ENCODE results near the gene FOSL2. TPM values are rescaled to one million over a fixed set of nuclear protein-coding genes. Genes with fewer than 3 reads are reported as not detected.

FOSL2 gene
- total and polyA plus RNA-seq, 8 donors: 10.0 to 39.1 (median 21.1) TPM

DNA sequence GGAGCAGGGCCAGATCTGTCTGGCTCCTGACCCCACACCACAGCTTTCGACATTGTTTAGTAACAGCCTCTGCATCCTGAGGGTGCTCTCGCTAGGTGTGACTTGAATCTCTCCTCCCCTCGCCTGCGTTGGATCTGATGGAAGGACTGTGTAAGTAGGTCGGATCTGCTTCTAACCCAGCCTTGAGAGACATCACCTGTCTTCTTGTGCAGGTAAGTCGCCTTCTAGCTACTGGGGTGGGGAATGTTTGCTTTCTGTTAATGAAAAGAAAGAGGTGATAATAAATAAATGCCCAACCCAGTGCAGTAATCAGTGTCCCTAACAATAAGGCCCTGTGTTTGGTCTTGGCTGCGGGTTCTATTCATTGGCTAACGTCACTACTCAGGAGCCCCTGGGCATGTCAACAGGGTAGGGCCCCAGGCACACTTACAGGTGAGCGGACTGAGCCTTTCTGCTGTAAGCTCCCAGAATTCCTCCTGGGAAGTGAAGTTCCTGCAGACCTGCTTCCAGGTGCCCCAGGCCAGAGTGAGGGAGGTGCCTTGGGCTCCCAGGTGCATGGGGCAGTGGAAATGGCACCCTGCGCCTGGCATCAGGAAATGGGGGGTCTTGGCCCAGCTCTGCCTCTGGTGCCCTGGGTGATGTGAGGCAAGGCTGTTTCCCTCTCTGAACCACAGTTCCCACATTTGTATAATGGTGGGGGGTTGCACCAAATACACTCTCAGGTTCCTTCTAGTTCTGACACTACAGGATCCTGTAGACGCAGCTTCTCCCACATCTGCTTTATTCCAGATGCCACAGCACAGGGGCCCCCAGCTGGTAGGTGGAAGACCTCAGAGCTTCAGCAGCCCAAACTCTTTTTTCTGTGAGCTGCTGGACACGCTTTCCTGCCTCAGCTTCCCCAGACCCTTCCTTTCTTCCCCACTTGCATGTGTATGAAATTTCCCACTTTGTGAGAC, 11.2 kb upstream of the FOSL2 start:
- intact Hi-C loops (cut with DNase I): no loop called here
- Histone ChIP-seq H3K36me3 (no peaks in the 10 kb centered on the region), H3K27me3 (no peaks in the 10 kb centered on the region), H3K4me3 (no peak overlapping the region), H3K9me3 (no peaks in the 10 kb centered on the region), H3K4me1 (peaks cover 0 to 3% (median 0%) of the 10 kb centered on the region in 3 donors), H3K27ac (peak overlapping the region in 2 of 4 donors; percentile 28 to 33)
- 74 to 75% methylated on average over 12 of the region's 12 CpGs for WGBS, 2 donors
- TF ChIP-seq, protein P1, sequence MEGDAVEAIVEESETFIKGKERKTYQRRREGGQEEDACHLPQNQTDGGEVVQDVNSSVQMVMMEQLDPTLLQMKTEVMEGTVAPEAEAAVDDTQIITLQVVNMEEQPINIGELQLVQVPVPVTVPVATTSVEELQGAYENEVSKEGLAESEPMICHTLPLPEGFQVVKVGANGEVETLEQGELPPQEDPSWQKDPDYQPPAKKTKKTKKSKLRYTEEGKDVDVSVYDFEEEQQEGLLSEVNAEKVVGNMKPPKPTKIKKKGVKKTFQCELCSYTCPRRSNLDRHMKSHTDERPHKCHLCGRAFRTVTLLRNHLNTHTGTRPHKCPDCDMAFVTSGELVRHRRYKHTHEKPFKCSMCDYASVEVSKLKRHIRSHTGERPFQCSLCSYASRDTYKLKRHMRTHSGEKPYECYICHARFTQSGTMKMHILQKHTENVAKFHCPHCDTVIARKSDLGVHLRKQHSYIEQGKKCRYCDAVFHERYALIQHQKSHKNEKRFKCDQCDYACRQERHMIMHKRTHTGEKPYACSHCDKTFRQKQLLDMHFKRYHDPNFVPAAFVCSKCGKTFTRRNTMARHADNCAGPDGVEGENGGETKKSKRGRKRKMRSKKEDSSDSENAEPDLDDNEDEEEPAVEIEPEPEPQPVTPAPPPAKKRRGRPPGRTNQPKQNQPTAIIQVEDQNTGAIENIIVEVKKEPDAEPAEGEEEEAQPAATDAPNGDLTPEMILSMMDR (IDR thresholded peaks at IDR 0.05): no peak
- ATAC-seq (peak; percentile 39 to 59 (median 53)), FAIRE-seq (no peak), DNase-seq (peak in 1 of 6 donors; percentile 45)

DNA sequence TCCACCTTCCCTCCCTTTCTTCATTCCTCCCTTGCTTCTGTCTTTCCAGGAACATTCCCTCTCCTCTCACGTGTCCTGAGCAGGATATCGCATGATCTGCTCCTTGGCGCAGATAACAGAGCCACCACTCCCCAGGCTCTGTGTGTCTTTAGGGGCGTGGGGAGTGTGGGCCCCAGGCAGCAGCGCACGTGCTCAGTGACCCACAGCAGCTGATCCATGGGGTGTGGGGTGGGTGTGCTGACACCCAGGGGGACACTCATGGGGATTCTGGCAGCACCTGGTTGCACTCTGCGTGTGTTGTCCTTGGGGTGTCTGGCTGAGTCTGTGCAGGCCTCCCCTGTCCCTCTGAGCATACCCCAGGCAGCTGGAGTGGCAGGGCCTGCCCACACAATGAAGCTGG, 9.9 kb upstream of the FOSL2 start:
- FAIRE-seq: no peak
- H3K9me3 ChIP-seq: no peaks in the 10 kb centered on the region
- H3K27ac ChIP-seq: no peak overlapping the region
- H3K36me3 ChIP-seq: no peaks in the 10 kb centered on the region
- intact Hi-C loops (cut with DNase I): no loop called here
- H3K4me1 ChIP-seq: peaks cover 0 to 3% (median 0%) of the 10 kb centered on the region in 3 donors
- 90 to 93% methylated on average over 7 of the region's 7 CpGs for WGBS, 2 donors
- no peak for ATAC-seq
- no peak for DNase-seq
- TF ChIP-seq, protein P1 (IDR thresholded peaks at IDR 0.05): no peak
- no peaks in the 10 kb centered on the region for H3K27me3 ChIP-seq
- H3K4me3 ChIP-seq: no peak overlapping the region

DNA sequence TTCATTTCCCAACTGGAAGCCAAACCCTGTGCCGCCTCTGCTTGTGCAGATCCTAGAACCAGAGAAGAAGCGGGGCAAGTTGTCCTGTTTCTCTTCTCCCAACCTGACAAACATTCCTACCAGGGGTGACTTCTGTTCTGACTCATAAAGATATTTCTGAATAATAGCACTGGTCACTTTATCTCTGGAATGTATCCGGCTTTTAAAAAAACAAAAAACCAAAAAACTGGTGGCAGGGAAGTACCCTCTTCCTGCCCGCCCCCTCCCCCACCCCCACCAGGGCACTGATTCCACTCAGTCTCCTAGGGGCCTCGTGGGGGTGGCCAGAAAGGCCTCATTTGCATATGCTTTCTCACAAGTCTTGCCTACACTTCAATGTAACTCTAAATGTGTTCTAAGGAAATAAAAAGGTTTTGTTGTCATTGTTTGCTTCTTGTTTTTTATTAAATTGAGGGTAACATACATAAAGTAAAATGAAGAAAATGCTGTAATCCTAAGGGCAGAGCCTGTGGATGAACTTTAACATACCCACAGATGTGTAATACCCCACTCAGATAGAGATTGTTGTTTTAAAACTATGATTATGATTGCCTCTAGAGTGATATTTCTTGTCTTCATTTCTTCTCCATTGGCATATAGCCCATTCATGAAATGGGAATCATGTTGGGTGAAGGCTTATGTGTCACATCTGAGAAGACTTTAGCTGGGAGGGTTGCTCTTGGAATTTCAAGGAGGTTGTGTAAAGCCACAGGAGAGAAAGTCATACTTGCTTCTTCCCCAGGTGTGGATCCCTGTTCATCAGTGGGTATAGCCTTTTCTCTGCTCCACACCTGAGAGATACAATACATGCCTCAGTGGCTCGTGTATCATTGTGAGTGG, 5.3 kb upstream of the FOSL2 start:
- FAIRE-seq: no peak
- Histone ChIP-seq H3K27me3 (no peaks in the 10 kb centered on the region), H3K27ac (no peak overlapping the region), H3K36me3 (no peaks in the 10 kb centered on the region), H3K4me3 (no peak overlapping the region), H3K9me3 (no peaks in the 10 kb centered on the region), H3K4me1 (peaks cover 0 to 7% (median 0%) of the 10 kb centered on the region in 3 donors)
- TF ChIP-seq, protein P1 (IDR thresholded peaks at IDR 0.05): no peak
- intact Hi-C loops (cut with DNase I): no loop called here
- DNase-seq: no peak
- ATAC-seq: no peak
- 57 to 71% methylated on average over 6 of the region's 6 CpGs for WGBS, 2 donors

DNA sequence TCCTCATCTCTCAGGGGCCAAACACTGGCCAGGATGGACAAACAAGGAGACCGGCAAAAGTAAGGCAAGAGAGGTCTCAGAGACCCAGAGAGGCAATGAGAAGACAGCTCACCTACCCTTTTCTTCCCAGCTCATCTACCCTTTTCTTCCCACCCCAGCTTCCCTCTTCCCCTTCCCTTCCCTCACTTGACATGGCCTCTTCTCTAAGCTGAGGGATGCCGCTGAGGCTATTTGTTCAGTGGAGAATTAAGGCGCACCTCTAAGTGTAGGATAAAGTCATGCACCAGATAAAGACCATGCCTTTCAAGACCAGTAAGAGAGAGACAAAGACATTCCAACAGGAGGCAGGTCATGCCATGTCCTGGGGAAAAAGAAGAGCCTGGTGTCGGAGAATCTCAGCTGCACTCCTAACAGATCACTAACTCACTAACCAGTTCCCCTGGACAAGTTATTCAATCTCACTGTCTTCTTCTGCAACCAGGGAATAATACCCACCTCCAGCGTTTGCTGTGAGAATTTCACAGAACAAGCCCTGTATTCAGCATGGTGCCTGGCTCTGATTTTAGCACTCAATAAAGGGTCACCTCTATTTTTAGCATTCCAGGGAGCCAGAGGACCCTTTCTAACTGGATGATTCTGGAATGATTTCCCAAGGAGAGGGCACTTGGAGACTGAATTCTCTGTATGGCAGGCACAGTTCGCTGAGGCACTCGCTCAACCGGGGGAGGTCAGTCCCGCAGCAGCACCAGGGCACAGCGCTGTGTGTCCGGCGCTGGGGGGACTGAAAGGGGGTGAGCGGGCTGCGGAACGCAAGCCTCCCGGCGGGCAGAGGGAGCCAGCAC, 3.0 kb upstream of the FOSL2 start:
- no peaks in the 10 kb centered on the region for H3K9me3 ChIP-seq
- peaks cover 0 to 7% (median 0%) of the 10 kb centered on the region in 3 donors for H3K4me1 ChIP-seq
- DNase-seq (no peak), ATAC-seq (no peak), FAIRE-seq (no peak)
- intact Hi-C loops (cut with DNase I): no loop called here
- peak overlapping the region; percentile 28 to 100 (median 100) for H3K27ac ChIP-seq
- H3K27me3 ChIP-seq: no peaks in the 10 kb centered on the region
- TF ChIP-seq, protein P1 (IDR thresholded peaks at IDR 0.05): no peak
- 23% methylated on average over 17 of the region's 17 CpGs for WGBS, 2 donors
- peak overlapping the region in 3 of 4 donors; percentile 66 to 87 (median 83) for H3K4me3 ChIP-seq
- H3K36me3 ChIP-seq: no peaks in the 10 kb centered on the region

Data from pancreas (tissue), 10 donors.